ENCODE data around the gene USP32.
"Not testable (repeated sequence)": the region's sequence is repeated elsewhere in the genome, so short reads cannot be mapped to it uniquely, and the experiment has no call there.

USP32 gene

GRCh38 chr17:60180380-60180779 is 211.6 kb downstream of the USP32 start:
- H3K4me3 Mint-ChIP-seq, H3K4me1 Mint-ChIP-seq, H3K9me3 Mint-ChIP-seq, DNase-seq, ATAC-seq, H3K27ac Mint-ChIP-seq, H3K27me3 Mint-ChIP-seq: not testable (repeated sequence)

DNA sequence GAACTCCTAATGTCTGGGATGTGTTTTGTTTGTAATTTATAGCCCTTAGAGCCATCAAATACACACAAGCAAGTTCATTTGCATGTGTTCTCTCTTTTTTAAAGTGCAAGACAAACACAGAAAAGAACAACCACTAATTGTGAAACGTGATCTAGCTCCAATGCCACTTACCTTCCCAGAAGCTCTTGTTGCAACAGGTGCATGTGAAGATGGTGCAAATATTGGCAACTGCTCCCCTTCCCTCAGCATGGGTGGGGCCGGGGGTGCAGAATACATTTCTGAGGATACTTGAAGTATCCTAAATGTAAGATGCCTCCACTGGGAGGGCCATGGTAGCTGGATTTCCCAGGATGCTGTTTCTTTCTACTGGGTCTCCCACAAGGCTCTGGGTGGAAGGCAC is 213.8 kb downstream of the USP32 start:
- not testable (repeated sequence) for ATAC-seq, H3K27ac Mint-ChIP-seq, H3K27me3 Mint-ChIP-seq

GRCh38 chr17:60176763-60177162 is 215.2 kb downstream of the USP32 start:
- DNase-seq, H3K27ac Mint-ChIP-seq, ATAC-seq, H3K4me3 Mint-ChIP-seq, H3K4me1 Mint-ChIP-seq, H3K27me3 Mint-ChIP-seq, H3K9me3 Mint-ChIP-seq: not testable (repeated sequence)

More for the DNA sequence above, 213.8 kb downstream of the USP32 start:
- not testable (repeated sequence) for DNase-seq, H3K4me1 Mint-ChIP-seq, H3K4me3 Mint-ChIP-seq, H3K9me3 Mint-ChIP-seq

- peak; percentile 43 for ATAC-seq
- H3K4me3 Mint-ChIP-seq, H3K27ac Mint-ChIP-seq, DNase-seq, H3K9me3 Mint-ChIP-seq, H3K27me3 Mint-ChIP-seq: not testable (repeated sequence)
- peaks cover 22% of the 10 kb centered on the region for H3K4me1 Mint-ChIP-seq
Observed at GRCh38 chr17:60174767-60175166, 217.2 kb downstream of the USP32 start.

DNA sequence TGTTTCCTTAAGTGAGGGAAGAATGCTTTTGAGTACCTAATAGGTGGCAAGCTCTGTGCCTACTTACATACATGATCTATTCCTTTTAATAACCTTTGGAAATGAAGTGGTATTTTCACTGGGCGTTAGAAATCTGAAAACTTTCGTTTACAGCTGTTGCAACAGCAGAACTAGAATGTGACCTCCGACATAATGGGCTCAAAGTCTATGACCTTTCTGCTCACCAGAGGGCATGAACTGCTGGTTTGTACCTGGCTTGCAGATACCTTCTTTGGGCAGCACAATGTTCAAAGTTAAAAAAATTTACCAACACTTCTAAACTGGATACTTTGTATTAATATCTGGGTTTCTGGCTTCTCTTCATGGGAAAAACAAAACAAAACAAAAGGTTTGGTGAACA is 217.9 kb downstream of the USP32 start:
- no peaks in the 10 kb centered on the region for H3K9me3 Mint-ChIP-seq
- no peaks in the 10 kb centered on the region for H3K27me3 Mint-ChIP-seq
- H3K4me3 Mint-ChIP-seq = no peak overlapping the region
- H3K27ac Mint-ChIP-seq = no peak overlapping the region
- no peak for ATAC-seq
- DNase-seq = no peak
- peaks cover 25% of the 10 kb centered on the region for H3K4me1 Mint-ChIP-seq

DNA sequence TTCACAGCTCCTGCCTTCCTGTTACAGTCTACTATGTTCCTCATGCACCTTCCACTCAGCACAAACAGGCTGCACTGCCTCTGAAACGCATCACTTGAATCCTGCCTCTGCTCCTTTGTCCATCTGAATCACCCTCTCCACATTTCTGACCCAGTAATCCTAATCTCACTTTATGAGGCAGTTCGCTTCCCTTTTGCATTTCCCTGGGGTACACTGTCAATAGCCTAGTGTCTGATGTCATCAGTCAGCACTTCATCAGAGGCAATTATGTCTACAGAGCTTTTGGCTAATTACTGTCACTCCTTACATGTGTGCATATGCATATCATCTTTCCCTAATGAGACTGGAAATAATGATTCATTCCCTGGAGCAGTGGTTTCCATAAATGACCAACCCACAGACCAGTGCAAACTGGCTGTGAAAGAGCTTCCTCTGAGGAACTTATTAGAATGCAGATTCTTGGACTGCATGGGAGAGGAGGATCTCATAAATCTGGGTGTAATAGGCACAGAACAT is 218.6 kb downstream of the USP32 start:
- DNase-seq = no peak
- no peak overlapping the region for H3K4me3 Mint-ChIP-seq
- no peaks in the 10 kb centered on the region for H3K27me3 Mint-ChIP-seq
- H3K4me1 Mint-ChIP-seq = peaks cover 31% of the 10 kb centered on the region
- ATAC-seq = no peak
- H3K9me3 Mint-ChIP-seq = no peaks in the 10 kb centered on the region
- peak overlapping the region in 1 of 2 donors; percentile 39 for H3K27ac Mint-ChIP-seq

GRCh38 chr17:60171753-60172079 is 220.2 kb downstream of the USP32 start:
- ATAC-seq (no peak), DNase-seq (no peak)
- H3K4me1 Mint-ChIP-seq = peaks cover 39% of the 10 kb centered on the region
- H3K27me3 Mint-ChIP-seq = no peaks in the 10 kb centered on the region
- H3K27ac Mint-ChIP-seq = no peak overlapping the region
- no peak overlapping the region for H3K4me3 Mint-ChIP-seq
- no peaks in the 10 kb centered on the region for H3K9me3 Mint-ChIP-seq

DNA sequence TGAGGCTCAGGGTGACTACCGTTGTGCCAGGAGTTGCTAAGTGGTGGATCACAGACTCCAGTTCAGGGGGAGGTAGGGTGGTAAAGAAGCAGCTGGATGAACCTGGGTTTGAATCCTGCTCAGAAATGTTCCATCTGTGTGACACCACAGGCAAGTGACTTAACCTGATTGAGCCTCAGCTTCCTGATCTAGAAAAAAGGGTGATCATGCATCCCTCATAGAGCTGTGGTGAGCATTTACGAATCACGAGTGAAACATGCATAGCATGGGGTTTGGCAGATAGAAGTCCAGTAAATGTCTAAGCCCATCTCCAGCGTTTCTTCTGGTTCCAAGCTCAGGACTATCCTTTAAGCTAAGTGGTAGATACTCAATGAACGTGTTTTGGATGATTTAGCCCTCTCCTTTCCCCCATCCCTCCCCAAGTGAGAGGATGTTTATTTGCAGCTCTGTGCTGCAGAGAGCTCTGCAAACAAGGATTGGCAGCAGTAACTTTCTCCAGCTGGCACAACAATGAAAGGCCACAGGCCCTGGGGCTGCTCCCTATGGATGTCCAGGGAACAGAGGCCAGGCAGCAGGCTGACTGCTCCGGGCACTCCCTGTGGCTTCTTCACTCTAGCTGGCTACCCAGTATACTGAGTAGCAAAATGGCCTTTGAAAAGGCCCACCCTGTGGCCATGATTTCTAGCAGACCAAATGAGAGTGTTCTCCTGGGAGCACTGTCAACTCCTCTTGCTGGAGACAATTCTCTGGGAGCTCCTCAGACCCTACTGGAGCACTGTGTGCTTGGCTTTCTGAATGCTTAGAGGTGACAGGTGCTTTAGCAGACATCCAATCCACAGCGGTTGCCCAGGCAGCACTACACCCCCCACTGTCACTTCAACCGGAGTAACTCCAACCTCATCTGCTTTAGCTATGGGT is 220.8 kb downstream of the USP32 start:
- Mint-ChIP-seq H3K4me1 (peaks cover 43% of the 10 kb centered on the region), H3K9me3 (no peaks in the 10 kb centered on the region), H3K27ac (peak overlapping the region; percentile 75 to 99), H3K4me3 (peak overlapping the region; percentile 45 to 80), H3K27me3 (no peaks in the 10 kb centered on the region)
- ATAC-seq (peak; percentile 34), DNase-seq (no peak)

GRCh38 chr17:60169921-60170817 is 221.8 kb downstream of the USP32 start:
- no peaks in the 10 kb centered on the region for H3K27me3 Mint-ChIP-seq
- peak overlapping the region; percentile 75 to 99 for H3K27ac Mint-ChIP-seq
- peak in 1 of 2 donors; percentile 50 for DNase-seq
- peak; percentile 87 for ATAC-seq
- peak overlapping the region; percentile 45 to 80 for H3K4me3 Mint-ChIP-seq
- no peaks in the 10 kb centered on the region for H3K9me3 Mint-ChIP-seq
- H3K4me1 Mint-ChIP-seq = peaks cover 53% of the 10 kb centered on the region

DNA sequence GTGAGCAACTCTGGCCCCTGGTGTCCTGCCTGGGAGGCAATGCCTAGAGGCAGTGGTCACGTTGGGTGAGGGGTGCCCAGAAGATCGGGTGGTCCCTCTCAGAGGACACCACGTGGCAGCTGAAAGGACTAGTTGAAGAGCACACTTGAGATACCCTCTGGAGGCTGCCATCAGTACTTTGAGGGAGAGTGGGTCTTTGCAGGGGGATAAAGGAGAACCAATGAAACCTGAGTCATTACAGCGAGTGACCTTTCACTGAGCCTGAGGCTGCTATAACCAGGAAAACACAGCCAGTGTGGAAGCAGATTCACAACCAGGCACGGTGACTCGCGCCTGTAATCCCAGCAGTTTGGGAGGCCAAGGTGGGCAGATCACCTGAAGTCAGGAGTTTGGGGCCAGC is 223.3 kb downstream of the USP32 start:
- H3K4me3 Mint-ChIP-seq = no peak overlapping the region
- H3K4me1 Mint-ChIP-seq = peaks cover 55% of the 10 kb centered on the region
- DNase-seq (no peak), ATAC-seq (no peak)
- no peaks in the 10 kb centered on the region for H3K27me3 Mint-ChIP-seq
- no peaks in the 10 kb centered on the region for H3K9me3 Mint-ChIP-seq
- no peak overlapping the region for H3K27ac Mint-ChIP-seq

- H3K27ac Mint-ChIP-seq = no peak overlapping the region
- H3K4me1 Mint-ChIP-seq = peaks cover 54% of the 10 kb centered on the region
- no peaks in the 10 kb centered on the region for H3K9me3 Mint-ChIP-seq
- peaks cover 12% of the 10 kb centered on the region for H3K27me3 Mint-ChIP-seq
- ATAC-seq (no peak), DNase-seq (no peak)
- H3K4me3 Mint-ChIP-seq = no peak overlapping the region
Observed at GRCh38 chr17:60167065-60167741, 224.7 kb downstream of the USP32 start.

- ATAC-seq (peak; percentile 78), DNase-seq (peak in 1 of 2 donors; percentile 50)
- no peaks in the 10 kb centered on the region for H3K9me3 Mint-ChIP-seq
- H3K4me1 Mint-ChIP-seq = peaks cover 51% of the 10 kb centered on the region
- H3K27me3 Mint-ChIP-seq = peaks cover 24% of the 10 kb centered on the region
- H3K27ac Mint-ChIP-seq = peak overlapping the region in 1 of 2 donors; percentile 22
- H3K4me3 Mint-ChIP-seq = no peak overlapping the region
Observed at GRCh38 chr17:60165971-60166370, 226.0 kb downstream of the USP32 start.

DNA sequence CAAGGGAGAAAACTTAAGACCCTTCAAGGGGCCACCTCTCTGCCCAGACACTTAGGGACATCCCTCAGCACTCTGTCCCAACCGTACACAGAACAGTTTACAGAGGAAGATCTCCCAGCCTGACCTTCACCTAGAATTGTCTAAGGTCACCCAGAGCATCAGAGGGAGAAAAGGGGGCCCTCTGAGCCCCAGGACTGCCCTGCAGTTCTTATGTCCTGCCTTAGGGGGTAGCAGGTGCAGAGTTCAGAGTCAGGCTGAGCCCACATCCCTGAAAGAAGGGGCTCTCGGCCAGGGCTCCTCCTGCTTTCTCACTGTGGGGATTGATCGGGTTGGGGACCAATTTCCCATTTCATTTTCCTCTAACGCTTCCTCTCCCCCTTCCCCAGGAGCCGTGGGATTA is 226.7 kb downstream of the USP32 start:
- no peak for ATAC-seq
- no peak for DNase-seq
- Mint-ChIP-seq H3K9me3 (no peaks in the 10 kb centered on the region), H3K4me3 (no peak overlapping the region), H3K27ac (no peak overlapping the region), H3K4me1 (peaks cover 43% of the 10 kb centered on the region), H3K27me3 (peaks cover 32% of the 10 kb centered on the region)

GRCh38 chr17:60164697-60165096 is 227.2 kb downstream of the USP32 start:
- no peak overlapping the region for H3K27ac Mint-ChIP-seq
- no peak overlapping the region for H3K4me3 Mint-ChIP-seq
- DNase-seq (no peak), ATAC-seq (no peak)
- peaks cover 38% of the 10 kb centered on the region for H3K4me1 Mint-ChIP-seq
- H3K9me3 Mint-ChIP-seq = no peaks in the 10 kb centered on the region
- peaks cover 37% of the 10 kb centered on the region for H3K27me3 Mint-ChIP-seq

GRCh38 chr17:60164164-60164563 is 227.8 kb downstream of the USP32 start:
- Mint-ChIP-seq H3K27ac (peak overlapping the region in 1 of 2 donors; percentile 81), H3K9me3 (no peaks in the 10 kb centered on the region), H3K4me3 (no peak overlapping the region), H3K27me3 (peaks cover 40% of the 10 kb centered on the region), H3K4me1 (peaks cover 36% of the 10 kb centered on the region)
- no peak for DNase-seq
- no peak for ATAC-seq

Measured in stimulated activated naive CD8-positive, alpha-beta T cell treated with anti-CD3 and anti-CD28 coated beads, Interleukin-15, amount 100 ng/mL, for 72 hours (primary cell).